Retinal pigment epithelial cell (primary cell): ENCODE measurements around the gene CSMD2.

Source experiments
- DNase-seq: peaks from one replicate; pipeline ENCODE4 v3.0.0-alpha.2; 2010; ENCODE audit warnings: low read depth
- H3K4me3 ChIP-seq: 2 replicates; pipeline ENCODE4 v1.5.1; 2011; ENCODE audit warnings: mild to moderate bottlenecking, low read length, control low read depth, moderate library complexity
- TF ChIP-seq, protein P1 (sequence below): conservative IDR thresholded peaks from 2 replicates; pipeline ENCODE4 v1.5.1; 2011; ENCODE audit warnings: low read depth, low read length, control low read depth, inconsistent platforms

The CSMD2 gene

DNA sequence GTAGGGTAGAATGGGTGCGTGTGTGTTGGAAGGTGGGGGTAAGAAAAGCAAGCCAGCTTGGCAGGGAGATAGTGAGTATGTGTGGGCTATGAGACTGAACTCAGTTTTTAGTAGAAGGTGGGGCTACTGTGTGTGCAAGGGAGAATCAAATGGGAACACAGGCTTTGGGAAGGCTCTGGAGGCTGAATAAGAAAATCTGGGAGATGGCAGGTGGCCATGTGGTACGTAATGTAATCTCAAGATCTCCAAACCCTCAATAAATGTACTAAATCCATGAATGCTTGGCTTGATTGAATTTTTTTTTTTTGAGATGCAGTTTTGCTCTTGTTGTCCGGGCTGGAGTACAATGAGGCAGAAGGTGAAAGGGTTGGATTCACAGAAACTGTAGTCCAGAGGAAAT, 696.1 kb downstream of the CSMD2 start:
- no peak overlapping the region for H3K4me3 ChIP-seq
- no peak for DNase-seq
- TF ChIP-seq, protein P1, sequence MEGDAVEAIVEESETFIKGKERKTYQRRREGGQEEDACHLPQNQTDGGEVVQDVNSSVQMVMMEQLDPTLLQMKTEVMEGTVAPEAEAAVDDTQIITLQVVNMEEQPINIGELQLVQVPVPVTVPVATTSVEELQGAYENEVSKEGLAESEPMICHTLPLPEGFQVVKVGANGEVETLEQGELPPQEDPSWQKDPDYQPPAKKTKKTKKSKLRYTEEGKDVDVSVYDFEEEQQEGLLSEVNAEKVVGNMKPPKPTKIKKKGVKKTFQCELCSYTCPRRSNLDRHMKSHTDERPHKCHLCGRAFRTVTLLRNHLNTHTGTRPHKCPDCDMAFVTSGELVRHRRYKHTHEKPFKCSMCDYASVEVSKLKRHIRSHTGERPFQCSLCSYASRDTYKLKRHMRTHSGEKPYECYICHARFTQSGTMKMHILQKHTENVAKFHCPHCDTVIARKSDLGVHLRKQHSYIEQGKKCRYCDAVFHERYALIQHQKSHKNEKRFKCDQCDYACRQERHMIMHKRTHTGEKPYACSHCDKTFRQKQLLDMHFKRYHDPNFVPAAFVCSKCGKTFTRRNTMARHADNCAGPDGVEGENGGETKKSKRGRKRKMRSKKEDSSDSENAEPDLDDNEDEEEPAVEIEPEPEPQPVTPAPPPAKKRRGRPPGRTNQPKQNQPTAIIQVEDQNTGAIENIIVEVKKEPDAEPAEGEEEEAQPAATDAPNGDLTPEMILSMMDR: no peak

DNA sequence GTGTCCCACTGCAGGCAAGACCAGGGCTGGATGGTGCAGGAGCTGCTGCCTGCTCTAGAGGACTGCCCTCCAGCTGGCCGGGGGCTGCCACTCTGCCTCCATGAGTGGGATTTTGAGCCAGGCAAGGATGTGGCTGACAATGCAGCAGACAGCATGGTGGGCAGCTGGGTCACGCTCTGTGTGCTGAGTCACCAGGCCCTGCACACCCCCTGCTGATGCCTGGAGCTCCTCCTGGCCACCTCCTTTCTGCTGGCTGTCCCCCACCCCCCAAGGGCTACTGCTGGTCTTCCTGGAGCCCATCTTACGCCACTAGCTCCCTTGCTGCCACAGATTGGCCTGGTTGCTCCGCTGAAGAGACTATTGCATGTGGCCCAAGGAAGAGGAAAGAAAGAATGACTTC, 696.5 kb downstream of the CSMD2 start:
- DNase-seq: no peak
- TF ChIP-seq, protein P1: no peak
- no peak overlapping the region for H3K4me3 ChIP-seq

DNA sequence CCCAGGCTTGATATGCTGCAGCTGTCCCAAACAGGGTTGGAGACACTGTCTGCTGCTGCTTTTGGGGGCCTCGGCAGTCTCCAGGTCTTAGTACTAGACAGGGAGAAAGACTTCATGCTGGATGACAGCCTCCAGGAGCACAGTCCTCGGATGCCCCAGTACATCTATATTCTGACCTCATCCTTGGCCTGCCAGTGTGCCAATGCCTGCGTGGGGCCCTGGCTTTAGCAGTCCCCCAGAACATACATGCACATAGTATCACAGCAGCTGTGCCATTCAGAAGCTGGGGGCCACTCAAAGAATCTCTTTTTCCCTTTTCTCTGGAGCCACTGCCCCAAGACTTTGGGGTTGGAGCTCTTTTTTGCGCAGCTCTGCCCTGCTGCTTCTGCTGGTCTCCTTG, 697.0 kb downstream of the CSMD2 start:
- no peak overlapping the region for H3K4me3 ChIP-seq
- TF ChIP-seq, protein P1: no peak
- no peak for DNase-seq

DNA sequence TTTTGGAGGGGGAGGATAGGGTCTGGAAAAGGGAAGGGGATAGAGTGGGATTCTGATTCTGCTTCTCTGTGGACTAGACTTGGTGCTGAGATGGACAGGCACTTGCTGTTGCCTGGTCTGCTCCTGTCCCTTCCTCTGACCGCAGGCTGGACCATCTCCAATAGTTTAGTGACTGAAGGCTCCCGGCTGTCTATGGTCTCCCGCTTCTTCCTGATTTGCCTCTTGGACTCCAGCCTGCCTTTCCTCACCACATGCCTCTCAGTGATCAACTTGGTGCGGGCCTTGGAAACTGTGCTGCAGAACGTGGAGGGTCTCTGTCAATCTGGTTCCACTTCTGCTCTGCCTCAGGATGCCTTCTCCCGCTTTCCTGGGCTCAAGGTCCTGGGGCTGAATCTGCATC, 698.9 kb downstream of the CSMD2 start:
- TF ChIP-seq, protein P1: no peak
- no peak for DNase-seq
- no peak overlapping the region for H3K4me3 ChIP-seq

DNA sequence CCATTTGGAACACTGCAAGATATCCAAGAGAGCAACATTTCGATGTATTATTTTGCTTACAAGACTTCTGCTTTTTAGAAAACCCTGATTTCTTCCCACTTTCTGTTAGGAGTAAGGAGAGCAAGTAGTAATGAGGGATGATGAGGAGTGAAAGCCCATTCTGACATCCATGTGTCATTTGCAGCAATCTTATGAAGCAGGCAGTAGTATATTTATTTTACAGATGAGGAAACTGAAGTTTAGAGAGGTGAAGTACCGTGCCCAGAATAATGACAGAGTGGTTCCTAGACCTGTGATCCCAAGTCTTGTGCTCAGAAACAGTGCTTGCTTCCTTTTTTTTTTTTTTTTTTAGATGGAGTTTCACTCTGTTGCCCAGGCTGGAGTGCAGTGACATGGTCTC, 699.7 kb downstream of the CSMD2 start:
- TF ChIP-seq, protein P1: no peak
- H3K4me3 ChIP-seq: no peak overlapping the region
- no peak for DNase-seq

DNA sequence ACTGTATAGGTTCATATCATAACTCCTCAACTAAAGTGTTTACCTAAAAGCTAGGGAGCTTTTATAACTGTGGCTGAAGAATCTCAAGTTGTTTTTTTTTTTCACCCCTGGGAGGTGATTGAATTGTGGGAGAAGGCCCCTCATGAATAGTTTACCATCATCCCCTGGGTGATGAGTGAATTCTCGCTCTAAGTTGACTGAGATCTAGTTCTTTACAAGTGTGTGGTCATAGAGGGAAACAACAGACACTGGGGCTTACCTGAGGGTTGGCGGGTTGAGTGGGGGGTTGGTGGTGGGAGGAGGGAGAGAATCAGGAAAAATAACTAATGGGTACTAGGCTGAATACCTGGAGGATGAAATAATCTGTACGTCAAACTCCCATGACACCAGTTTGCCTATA, 700.5 kb downstream of the CSMD2 start:
- TF ChIP-seq, protein P1: no peak
- no peak for DNase-seq
- H3K4me3 ChIP-seq: no peak overlapping the region
